Measurements from ENCODE around the gene NUP214. TPM values are rescaled to one million over a fixed set of nuclear protein-coding genes. Genes with fewer than 3 reads are reported as not detected.

Gene NUP214
- total RNA-seq, 1 experiment from 2014 or later: 25.6 TPM

DNA sequence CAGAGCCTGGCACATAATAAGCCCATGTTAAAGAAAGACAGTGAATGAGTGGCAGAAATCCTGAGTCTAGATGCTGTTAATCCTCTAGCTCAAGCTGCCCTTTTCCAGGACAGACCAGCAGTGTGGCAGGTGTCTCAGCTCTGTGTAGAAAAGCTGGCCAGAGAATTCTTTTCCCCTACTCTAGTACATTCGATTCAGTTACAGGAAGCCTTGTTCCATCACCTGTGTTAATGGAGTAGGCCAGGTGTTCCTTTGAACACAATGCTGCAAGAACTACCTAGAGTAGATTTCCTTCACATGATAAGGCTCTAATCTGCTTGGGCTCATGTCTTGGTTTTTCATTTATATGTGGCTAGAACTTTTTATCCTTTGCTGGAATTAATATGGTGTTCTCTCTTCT, 52.5 kb downstream of the NUP214 start:
- POLR2A ChIA-PET (ENCODE audit: unreplicated experiment): no interaction called here
- H3K4me2 ChIP-seq (ENCODE audit: low read length): no peak overlapping the region
- no peak overlapping the region for H3K9ac ChIP-seq (ENCODE audit: low read length)
- TF ChIP-seq EZH2 (IDR thresholded peaks at IDR 0.05; ENCODE audit: low read length, unreplicated experiment): no peak
- no peak for TF ChIP-seq CTCF (conservative IDR thresholded peaks at IDR 0.05; ENCODE audit: low read depth, low read length)
- TF ChIP-seq EZH2phosphoT487 (IDR thresholded peaks at IDR 0.05; ENCODE audit: borderline replicate concordance, low read length): no peak
- no peak overlapping the region for H3K27ac ChIP-seq (ENCODE audit: low read length)
- H3K4me3 ChIP-seq (ENCODE audit: low read length): no peak overlapping the region
- no peaks in the 10 kb centered on the region for H3K79me2 ChIP-seq (ENCODE audit: low read length)
- DNase-seq: no peak
- no peak overlapping the region for H2AFZ ChIP-seq (ENCODE audit: low read length)
- intact Hi-C loops (cut with micrococcal nuclease): loop anchor here (1.0 kb wide), 1 partner anchor 158 kb away; no protein-coding TSS in a partner anchor
- no peaks in the 10 kb centered on the region for H3K27me3 ChIP-seq (ENCODE audit: low read length)
- no peaks in the 10 kb centered on the region for H3K4me1 ChIP-seq (ENCODE audit: insufficient read depth, low read length)
- H3K36me3 ChIP-seq (ENCODE audit: low read depth, low read length): peaks cover 55% of the 10 kb centered on the region
- H3K9me3 ChIP-seq (ENCODE audit: low read length): no peaks in the 10 kb centered on the region
- CTCF ChIA-PET: no interaction called here
- H4K20me1 ChIP-seq (ENCODE audit: low read length): no peaks in the 10 kb centered on the region
- no peaks in the 10 kb centered on the region for H3F3A ChIP-seq (ENCODE audit: low read length, unreplicated experiment)
- H3K9me2 ChIP-seq (replicated peaks; ENCODE audit: low read length): no peaks in the 10 kb centered on the region
- no TSS peak for BruUV-seq (replicated peaks)
- ATAC-seq: no peak

DNA sequence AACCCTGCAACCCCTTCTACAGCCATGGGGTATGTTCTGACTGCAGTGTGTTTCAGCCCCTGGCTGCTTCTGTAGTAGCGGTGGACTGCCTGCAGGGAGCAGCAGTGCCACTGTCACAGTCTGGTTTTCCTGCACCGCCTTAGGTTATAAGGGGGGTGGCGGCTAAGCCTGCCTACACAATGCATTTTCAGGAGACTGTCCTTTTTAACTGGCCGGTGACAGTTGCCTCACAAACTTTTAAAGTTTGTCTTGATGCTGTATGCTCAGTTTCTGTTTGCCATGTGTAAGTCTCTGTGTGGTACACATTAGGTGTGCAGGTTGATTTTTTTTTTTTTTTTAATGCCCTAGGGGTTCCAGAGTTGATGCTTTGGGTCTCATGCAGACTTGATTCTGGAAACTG, 53.0 kb downstream of the NUP214 start:
- Histone ChIP-seq H2AFZ (ENCODE audit: low read length) (no peak overlapping the region), H3K4me3 (ENCODE audit: low read length) (no peak overlapping the region), H3K4me1 (ENCODE audit: insufficient read depth, low read length) (no peaks in the 10 kb centered on the region), H3K9ac (ENCODE audit: low read length) (no peak overlapping the region), H3K9me2 (replicated peaks; ENCODE audit: low read length) (no peaks in the 10 kb centered on the region), H3K4me2 (ENCODE audit: low read length) (no peak overlapping the region), H4K20me1 (ENCODE audit: low read length) (no peaks in the 10 kb centered on the region), H3K36me3 (ENCODE audit: low read depth, low read length) (peaks cover 55% of the 10 kb centered on the region), H3F3A (ENCODE audit: low read length, unreplicated experiment) (no peaks in the 10 kb centered on the region), H3K79me2 (ENCODE audit: low read length) (no peaks in the 10 kb centered on the region), H3K9me3 (ENCODE audit: low read length) (no peaks in the 10 kb centered on the region), H3K27me3 (ENCODE audit: low read length) (no peaks in the 10 kb centered on the region), H3K27ac (ENCODE audit: low read length) (no peak overlapping the region)
- intact Hi-C loops (cut with micrococcal nuclease): loop anchor here (1.0 kb wide), 1 partner anchor 158 kb away; no protein-coding TSS in a partner anchor
- DNase-seq: peak; percentile 51
- ChIA-PET CTCF (no interaction called here), POLR2A (ENCODE audit: unreplicated experiment) (no interaction called here)
- TF ChIP-seq EZH2phosphoT487 (IDR thresholded peaks at IDR 0.05; ENCODE audit: borderline replicate concordance, low read length): no peak
- peak; percentile 72 for TF ChIP-seq CTCF (conservative IDR thresholded peaks at IDR 0.05; ENCODE audit: low read depth, low read length)
- ATAC-seq: peak; percentile 93
- no TSS peak for BruUV-seq (replicated peaks)

DNA sequence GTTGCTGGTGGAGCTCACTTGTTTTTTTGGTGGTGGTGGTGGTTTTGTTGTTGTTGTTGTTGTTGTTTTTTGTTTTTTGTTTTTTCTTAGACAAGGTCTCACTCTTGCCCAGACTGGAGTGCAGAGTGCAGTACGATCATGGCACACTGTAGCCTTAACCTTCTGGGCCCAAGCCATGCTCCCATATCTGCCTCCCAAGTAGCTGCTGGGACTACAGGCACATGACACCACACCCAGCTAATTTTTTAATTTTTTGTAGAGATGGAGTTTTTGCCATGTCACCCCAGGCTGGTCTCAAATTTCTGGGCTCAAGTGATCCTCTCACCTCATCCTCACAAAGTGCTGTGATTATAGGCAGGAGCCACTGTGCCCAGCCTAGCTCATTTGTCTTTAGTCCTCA, 53.5 kb downstream of the NUP214 start:
- Histone ChIP-seq H3K36me3 (ENCODE audit: low read depth, low read length) (peaks cover 55% of the 10 kb centered on the region), H3K27me3 (ENCODE audit: low read length) (no peaks in the 10 kb centered on the region), H3K9ac (ENCODE audit: low read length) (no peak overlapping the region), H3K4me3 (ENCODE audit: low read length) (no peak overlapping the region), H3K4me2 (ENCODE audit: low read length) (no peak overlapping the region), H3F3A (ENCODE audit: low read length, unreplicated experiment) (no peaks in the 10 kb centered on the region), H3K27ac (ENCODE audit: low read length) (no peak overlapping the region), H3K9me2 (replicated peaks; ENCODE audit: low read length) (no peaks in the 10 kb centered on the region), H3K9me3 (ENCODE audit: low read length) (no peaks in the 10 kb centered on the region), H3K79me2 (ENCODE audit: low read length) (no peaks in the 10 kb centered on the region), H2AFZ (ENCODE audit: low read length) (no peak overlapping the region), H3K4me1 (ENCODE audit: insufficient read depth, low read length) (no peaks in the 10 kb centered on the region), H4K20me1 (ENCODE audit: low read length) (no peaks in the 10 kb centered on the region)
- BruUV-seq (replicated peaks): no TSS peak
- CTCF ChIA-PET: interaction anchor here (0.6 kb wide), 1 partner anchor 158 kb away, joined by 3 read pairs; no protein-coding TSS in a partner anchor
- TF ChIP-seq EZH2 (IDR thresholded peaks at IDR 0.05; ENCODE audit: low read length, unreplicated experiment): no peak
- no peak for TF ChIP-seq EZH2phosphoT487 (IDR thresholded peaks at IDR 0.05; ENCODE audit: borderline replicate concordance, low read length)
- TF ChIP-seq CTCF (conservative IDR thresholded peaks at IDR 0.05; ENCODE audit: low read depth, low read length): no peak
- POLR2A ChIA-PET (ENCODE audit: unreplicated experiment): no interaction called here
- ATAC-seq (no peak), DNase-seq (no peak)
- intact Hi-C loops (cut with micrococcal nuclease): loop anchor here (1.0 kb wide), 1 partner anchor 157 kb away; no protein-coding TSS in a partner anchor
